AG20443 (cell line): ENCODE measurements around the gene ADAM20.
"Not testable (repeated sequence)": the region's sequence is repeated elsewhere in the genome, so short reads cannot be mapped to it uniquely, and the experiment has no call there.

Source experiments
- DNase-seq: peaks from one replicate; pipeline ENCODE4 v3.0.0; 2012; ENCODE audit warnings: low spot score, mixed read lengths

The ADAM20 gene

DNA sequence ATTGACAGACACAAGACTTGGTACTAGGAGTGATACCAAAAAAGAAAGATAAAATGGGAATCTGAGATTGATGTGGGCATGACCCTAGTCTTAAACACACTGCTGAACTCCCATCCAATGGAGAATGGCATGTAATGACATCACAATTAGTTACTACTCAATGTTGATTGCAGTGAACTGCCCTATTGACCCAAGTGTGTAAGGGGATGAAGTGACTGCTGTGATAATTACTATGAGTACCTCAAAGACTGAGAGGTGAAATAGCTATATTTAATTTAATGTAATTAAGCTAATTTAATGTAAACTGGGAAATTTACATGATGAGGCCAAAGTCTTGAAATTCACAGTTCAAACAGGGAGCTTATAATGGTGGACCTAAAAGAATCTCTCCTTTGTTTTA, at the start of gene ADAM20:
Gene ADAM20, minus strand, starts transcription at position 101 of the 400 bp plus-strand sequence. CDS start 10,247 bp downstream, outside the sequence.
- no peak for DNase-seq

DNA sequence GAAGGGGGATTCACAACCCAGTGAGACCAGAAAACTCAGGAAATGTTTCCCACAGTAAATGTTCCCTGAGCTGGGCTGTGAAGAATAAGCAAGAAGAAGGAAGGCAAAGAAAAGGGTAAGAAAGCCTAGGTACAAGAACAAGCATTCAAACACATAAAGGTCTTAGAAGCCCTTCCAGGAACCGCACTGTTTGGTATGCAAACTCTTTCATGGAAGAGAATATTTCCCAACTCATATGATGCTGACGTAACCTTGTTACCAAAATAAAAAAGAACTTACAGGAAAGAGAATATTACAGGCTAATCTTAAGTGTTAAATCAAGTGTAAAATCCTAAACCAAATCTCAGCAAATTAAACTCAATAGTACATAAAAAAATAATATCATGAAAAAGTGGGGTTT, 42.1 kb upstream of the ADAM20 start:
- no peak for DNase-seq

DNA sequence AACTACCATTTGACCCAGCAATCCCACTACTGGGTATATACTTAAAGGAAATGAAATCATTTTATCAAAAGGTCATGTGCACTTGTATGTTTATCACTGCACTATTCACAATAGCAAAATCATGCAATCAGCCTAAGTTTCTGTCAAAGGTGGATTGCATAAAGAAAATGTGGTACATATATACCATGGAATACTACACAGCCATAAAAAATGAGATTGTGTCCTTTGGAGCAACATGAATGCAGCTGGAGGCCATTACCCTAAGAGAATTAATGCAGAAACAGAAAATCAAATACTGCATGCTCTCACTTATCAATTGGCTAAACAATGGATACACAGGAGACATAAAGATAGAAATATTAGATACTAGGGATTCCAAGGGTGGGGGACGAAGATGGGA, 38.2 kb upstream of the ADAM20 start:
- DNase-seq: no peak

DNA sequence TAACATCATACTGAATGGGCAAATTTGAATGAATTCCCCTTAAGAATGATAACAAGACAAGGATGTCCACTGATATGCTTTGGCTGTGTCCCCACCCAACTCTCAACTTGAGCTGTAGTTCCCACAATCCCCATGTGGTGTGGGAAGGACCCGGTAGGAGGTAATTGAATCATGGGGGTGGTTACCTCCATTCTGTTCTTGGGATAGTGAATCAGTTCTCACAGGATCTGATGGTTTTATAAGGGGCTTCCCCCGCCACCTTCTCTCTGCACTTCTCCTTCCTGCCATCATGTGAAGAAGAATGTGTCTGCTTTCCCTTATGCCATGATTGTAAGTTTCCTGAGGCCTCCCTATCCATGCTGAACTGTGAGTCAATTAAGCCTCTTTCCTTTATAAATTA, 36.3 kb upstream of the ADAM20 start:
- no peak for DNase-seq

DNA sequence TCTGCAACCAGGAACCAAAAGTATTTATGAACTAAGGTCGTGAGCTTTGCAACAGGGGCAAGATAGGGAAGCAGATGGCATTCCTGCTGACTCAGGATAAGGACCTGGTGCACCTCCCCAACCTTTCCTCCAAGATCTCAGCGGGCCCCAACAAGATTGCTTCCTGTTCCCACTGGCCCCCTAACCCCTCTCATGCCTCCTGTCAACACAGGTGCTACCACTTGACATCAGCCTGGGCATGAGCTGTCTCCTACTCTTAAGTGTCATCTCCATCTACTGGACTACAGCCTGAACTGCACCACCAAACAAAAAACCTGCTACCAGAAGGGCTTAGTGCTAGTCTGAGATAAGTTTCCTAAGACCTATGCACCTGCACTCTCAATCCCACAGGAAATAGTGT, 33.0 kb upstream of the ADAM20 start:
- peak; percentile 45 for DNase-seq

DNA sequence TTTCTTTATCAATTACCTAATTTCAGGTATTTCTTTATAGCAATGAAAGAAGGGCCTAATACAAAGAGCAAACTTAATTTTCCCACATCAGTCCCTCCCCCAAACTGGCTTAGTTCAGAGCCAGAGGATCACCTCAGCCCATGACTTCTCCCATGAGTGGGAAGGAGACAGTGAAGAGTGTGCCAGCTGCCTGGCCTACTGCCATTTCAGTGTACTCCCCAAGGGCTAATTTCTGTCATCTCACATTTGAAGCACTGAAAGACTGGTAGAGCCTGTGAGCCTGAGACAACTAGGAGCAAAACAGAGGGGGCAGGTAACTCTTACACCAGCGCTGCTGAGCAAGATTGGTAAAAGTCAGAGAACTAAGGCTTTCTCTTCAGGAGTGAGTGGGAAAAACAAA, 29.1 kb upstream of the ADAM20 start:
- DNase-seq: no peak

DNA sequence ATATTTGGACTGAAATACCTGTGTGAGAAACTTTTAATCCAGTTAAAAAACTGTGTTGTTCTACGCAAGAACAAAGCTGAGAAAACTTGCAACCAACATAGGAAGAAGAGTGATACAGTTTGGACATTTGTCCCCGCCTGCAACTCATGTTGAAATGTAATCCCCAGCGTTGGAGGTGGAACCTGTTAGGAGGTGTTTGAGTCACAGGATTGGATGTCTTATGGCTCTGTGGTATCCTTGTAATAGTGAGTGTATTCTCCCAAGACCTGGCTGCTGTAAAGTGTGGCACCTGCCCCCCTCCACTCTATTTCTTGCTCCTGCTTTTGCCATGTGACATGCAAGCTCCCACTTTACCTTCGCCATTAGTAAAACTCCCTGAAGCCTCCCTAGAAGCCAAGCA, 28.6 kb upstream of the ADAM20 start:
- no peak for DNase-seq

DNA sequence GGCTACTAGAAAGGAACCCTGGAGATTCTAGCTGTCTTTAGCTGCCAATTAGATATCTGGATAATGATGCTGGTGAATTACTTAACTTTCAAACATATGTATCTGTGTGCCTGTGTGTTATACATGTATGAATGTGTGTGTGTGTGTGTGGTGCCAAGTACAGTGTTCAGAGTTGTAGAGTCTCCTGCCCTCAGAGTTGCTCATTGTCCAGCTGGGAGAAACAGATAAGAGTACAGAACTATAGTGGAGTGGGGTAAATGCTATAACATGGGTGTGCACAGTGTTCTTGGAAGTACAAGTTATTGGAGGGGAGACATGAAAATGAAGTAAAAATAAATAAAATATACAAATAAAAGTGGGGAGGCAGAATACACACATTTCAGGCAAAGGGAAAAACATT, 23.6 kb upstream of the ADAM20 start:
- no peak for DNase-seq

DNA sequence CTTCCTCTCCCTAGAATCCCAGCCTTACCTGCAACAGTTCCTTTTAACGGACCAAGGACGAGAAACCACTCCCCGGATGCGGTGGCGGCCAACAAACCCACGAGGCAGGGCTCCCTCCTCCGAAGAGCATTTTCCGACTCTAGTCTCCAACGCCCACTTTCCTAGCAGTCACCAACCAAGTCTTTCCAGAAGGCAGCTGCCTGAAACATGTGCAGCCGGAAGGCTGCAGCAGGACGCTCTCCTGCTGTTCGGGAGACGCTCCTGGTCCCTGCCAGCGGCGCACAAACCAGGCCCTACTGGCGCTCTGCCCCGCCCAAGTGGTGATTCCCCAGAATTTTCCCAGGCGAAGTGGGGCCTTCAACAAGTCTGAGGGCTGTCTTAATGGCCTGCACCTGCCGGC, 21.1 kb upstream of the ADAM20 start:
- peak; percentile 73 for DNase-seq

DNA sequence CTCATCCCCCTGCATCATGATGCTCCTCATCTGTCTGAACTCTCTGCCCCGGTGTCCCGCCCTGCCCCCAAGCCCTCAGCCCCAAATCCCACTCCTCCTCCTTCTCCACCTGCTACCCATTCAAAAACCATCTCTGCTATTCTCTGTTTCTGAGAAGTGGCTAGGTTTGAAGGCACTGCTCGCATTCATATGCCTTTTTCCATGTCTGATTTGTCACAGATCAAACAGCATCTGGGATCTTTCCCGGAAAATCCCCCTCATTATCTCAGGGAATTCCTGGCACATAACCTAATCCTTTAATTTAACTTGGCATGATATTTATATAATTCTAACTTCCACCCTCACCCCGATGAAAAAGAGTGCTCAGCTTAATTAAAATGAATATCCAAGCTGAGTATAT, 3.3 kb upstream of the ADAM20 start:
- DNase-seq: no peak

DNA sequence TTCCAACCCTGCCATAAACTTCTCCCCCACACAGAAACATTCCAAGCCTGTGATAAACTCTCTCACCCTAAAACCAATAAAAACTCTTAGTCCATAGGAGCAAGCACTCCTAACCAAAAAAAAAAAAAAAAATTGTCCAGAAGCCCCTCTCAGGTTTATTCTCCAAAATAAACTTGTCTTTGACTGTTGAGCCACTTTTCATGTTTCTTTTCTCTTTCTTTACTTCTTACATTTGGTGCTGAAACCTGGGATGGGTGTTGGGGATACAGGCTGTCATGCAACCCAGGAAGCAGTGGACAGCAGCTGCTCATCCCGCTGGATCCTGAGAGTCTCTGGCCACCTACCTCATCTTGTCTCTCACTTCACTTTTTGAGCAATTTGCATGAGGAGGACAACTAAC, 2.0 kb upstream of the ADAM20 start:
- DNase-seq: no peak

DNA sequence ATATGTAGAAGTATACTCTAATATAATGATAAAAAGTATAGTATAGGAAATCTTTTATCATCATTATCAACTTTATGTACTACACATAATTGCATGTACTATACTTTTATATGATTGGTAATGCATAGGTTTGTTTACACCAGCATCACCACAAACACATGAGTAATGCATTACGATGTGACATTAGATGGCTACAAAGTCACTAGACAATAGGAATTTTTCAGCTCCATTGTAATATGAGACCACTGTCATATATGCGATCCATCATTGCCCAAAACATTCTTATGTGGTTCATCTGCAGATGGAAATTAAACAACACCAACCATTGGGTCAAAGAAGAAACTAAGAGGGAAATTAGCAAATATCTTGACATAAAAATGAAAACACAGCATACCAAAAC, 4.4 kb downstream of the ADAM20 start:
- no peak for DNase-seq

DNA sequence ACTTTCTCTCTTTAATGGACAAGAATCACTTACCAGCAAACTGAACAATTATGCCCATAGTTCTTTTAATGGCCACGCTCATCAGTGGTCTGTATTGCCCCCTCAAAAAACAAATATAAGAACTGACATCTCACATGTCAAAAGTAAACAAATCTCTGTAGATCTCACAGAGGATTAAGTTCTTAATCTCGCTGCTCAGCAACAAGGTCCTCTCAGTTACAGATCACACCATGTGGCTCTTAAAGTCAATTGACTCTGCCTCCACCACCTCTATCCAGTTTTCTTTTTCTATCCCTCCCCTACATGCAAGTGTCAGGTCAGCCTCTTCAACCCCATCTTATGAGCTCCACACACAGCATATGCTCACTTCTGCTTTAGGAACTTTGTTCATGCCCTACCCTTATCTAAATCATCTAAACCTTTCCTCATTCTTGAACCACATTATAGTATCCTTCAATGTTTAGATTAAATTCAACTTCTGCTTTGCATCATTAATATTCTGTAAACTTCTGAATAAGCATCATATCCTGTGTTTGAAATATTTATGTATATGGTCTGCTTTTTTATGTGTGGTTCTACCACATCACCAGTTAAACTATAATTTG, 7.2 kb downstream of the ADAM20 start:
- DNase-seq: no peak

DNA sequence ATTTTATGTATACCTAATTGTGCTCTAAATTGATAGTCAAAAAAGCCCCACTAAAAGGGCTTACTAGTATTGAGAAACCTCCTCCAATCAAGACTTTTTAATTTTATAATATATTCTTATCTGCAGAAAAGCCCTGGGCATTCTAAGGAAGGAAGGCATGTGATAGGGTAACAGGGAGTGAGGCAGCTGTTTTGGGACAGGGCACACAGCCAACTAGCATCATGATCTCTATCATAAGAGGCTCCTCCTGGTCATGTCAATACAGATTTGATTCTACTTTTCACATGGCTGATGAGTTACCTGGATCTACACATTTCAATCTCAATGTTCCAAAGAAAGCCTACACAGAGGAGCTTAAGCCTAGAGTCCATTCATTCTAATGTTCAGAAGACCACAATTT, 9.1 kb downstream of the ADAM20 start:
- DNase-seq: no peak

DNA sequence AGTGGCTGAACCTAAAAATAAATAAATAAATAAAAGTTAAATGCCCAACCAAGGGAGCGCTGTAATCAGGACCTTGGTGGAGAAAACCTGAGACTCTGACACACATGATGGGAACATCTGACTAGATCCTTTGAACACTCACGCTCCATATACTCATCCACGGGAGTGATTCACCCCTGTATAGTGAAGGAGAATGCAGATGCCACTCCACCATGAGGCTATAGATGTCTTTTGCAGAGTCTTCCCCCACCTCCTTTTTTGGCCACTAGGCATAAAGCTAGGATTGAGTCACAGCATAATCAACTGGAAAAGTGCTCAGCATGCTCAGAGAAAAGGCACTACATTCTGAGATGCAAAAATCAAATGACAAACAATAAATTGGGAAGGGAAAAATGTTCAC, 19.0 kb downstream of the ADAM20 start:
- no peak for DNase-seq

DNA sequence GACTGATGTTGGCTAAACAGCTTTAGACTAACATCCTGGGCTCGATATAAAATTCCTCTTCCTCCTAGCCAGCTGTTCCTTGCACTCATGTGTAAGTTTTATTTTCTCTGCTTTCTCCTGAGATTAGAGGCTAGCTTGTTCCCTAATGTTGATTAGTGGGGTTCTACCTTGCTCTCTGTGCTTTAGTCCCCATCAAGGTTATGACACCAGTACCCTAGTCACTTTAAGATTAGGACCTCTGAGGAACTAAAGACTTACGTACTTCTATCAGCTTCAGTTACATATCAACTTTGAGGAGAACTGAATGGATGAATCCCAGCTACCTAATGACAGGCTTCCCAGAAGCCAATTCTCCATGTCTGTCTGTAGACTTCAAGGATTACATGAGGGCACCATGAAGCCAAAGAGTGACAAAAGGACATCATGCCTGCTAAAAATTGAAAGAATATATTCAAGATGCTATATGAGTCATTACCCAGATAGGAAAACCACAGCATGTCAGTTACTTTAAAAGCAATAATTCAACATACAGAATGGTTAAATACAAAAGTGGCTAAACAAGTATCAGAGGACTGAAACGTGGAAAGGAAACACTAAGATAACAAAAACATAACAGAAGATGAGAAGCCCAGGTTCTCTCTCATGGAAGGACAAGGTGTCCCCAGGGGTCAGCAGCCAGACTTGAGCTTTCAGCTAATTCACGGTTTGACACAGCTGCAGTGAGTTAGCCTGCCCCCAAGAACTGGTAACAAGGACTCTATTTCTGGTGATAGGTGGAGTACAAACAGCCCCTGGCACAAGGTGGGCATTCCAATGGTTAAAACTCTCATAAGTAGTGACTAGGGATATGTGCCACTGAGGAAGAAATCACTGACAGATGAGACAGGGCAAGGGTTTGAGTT, 20.4 kb downstream of the ADAM20 start:
- DNase-seq: no peak

DNA sequence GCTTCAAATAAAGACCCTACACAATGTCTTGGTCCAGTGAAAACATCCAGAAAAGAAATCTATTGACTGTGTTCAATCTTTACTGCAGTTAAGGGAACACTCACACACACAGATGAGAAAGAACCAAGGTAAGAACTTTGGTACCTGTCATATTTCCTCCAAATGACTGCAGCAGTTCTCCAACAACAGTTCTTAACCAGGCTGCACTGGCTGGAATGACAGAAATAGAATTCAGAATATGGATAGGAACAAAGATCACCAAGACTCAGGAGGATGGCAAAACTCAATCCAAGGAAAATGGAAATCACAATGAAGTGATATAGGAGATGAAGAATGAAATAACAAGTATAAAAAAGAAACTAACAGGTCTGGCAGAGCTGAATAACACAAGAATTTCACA, 36.6 kb downstream of the ADAM20 start:
- no peak for DNase-seq

DNA sequence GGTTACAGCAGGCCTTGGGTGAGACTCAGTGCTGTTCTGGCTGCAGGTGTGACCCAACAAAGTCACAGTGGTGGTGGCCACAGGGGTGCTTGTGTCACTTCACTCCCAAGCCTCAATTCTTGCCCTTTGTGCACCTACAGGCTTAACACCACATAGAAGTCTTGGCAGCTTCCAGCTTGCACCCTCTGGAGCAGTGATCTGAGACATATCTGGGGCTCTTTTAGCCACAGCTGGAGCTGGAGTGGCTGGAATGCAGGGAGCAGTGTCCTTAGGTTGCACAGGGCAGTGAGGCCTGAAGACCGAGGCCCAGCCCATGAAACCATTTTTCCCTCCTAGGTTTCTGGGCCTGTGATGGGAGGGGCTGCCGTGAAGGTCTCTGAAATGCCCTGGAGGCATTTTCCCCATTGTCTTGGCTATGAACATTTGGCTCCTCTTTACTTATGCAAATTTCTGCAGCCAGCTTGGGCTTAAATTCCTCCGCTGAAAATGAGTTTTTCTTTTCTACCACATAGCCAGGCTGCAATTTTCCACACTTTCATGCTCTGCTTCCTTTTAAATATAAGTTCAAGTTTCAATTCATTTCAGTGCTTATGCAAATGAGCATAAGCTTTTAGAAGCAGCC, 45.1 kb downstream of the ADAM20 start:
- no peak for DNase-seq

DNA sequence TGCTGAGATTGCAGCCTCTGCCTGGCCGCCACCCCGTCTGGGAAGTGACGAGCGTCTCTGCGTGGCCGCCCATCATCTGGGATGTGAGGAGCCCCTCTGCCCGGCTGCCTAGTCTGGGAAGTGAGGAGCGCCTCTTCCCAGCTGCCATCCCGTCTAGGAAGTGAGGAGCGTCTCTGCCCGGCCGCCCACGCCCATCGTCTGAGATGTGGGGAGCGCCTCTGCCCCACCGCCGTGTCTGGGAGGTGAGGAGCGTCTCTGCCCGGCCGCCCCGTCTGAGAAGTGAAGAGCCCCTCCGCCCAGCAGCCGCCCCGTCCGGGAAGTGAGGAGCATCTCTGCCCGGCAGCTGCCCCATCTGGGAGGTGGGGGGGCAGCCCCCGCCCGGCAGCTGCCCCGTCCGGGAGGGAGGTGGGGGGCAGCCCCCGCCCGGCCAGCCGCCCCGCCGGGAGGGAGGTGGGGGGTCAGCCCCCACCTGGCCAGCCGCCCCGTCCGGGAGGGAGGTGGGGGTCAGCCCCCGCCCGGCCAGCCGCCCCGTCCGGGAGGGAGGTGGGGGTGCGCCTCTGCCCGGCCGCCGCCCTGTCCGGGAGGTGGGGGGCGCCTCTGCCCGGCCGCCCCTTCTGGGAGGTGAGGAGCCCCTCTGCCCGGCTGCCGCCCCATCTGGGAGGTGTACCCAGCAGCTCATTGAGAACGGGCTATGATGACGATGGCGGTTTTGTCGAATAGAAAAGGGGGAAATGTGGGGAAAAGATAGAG, 57.3 kb downstream of the ADAM20 start:
- DNase-seq: not testable (repeated sequence)

DNA sequence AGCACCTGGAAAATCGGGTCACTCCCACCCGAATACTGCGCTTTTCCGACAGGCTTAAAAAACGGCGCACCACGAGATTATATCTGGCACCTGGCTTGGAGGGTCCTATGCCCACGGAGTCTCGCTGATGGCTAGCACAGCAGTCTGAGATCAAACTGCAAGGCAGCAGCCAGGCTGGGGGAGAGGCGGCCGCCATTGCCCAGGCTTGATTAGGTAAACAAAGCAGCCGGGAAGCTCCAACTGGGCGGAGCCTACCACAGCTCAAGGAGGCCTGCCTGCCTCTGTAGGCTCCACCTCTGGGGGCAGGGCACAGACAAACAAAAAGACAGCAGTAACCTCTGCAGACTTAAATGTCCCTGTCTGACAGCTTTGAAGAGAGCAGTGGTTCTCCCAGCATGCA, 59.3 kb downstream of the ADAM20 start:
- DNase-seq: not testable (repeated sequence)

DNA sequence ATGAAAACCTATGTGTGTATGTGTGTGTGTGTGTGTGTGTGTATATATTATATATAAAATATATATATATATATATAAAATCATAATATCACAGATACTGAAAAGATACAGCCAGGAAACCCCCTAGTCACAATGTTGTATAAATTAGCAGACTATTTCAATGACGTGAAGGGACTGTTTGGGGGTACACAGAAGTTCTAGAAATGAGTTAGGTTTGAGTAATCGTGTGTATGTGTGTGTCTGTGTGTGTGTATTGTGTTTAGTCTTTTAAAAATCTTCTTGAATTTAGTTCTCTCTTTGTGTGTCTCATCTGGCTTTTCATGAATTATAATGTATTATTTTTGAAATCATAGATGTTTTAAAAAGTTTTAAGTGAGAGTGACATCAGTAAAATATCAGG, 61.0 kb downstream of the ADAM20 start:
- no peak for DNase-seq
